NCI-H2081 (cell line): ENCODE results near the gene TRAFD1.
A peak's percentile ranks its signal among the peaks of the same experiment; 100 is the strongest.

Source experiments
- DNase-seq, 2 experiments: peaks; one replicate each; lab custom pipeline; 2025; lab: John Stamatoyannopoulos, UW

The TRAFD1 gene

DNA sequence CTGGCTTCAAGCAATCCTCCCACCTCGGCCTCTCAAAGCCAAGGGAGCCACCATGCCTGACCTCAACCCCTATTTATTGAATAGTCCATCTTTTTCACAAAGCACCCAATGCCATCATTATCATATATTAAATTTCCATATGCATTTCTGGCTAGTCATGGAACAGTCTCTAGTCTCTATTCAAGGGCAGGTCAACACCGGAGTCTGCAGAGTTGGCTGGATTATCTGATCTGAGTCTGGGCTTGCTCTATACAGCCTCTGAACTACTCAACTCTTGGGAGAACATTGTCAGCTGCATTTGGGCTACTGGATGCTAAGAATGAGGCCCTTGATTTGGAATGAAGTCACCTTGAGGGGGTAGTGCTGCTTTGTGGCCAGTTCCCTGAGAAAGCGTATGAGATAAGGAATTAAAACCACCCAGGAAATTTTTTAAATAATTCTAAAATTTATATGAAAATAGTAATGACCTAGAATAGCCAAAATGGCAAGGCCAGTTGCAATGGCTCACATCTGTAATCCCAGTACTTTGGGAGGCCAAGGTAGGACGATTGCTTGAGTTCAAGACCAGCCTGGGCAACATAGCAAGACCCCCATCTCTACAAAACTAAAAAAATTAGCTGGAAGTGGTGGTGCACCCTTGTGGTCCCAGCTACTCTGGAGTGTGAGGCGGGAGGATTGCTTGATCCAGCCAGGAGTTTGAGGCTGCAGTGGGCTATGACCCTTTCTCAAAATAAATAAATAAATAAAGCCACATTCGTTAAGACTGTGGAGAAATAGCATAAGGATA lies 9.9 kb upstream of the TRAFD1 start:
- DNase-seq: no peak

DNA sequence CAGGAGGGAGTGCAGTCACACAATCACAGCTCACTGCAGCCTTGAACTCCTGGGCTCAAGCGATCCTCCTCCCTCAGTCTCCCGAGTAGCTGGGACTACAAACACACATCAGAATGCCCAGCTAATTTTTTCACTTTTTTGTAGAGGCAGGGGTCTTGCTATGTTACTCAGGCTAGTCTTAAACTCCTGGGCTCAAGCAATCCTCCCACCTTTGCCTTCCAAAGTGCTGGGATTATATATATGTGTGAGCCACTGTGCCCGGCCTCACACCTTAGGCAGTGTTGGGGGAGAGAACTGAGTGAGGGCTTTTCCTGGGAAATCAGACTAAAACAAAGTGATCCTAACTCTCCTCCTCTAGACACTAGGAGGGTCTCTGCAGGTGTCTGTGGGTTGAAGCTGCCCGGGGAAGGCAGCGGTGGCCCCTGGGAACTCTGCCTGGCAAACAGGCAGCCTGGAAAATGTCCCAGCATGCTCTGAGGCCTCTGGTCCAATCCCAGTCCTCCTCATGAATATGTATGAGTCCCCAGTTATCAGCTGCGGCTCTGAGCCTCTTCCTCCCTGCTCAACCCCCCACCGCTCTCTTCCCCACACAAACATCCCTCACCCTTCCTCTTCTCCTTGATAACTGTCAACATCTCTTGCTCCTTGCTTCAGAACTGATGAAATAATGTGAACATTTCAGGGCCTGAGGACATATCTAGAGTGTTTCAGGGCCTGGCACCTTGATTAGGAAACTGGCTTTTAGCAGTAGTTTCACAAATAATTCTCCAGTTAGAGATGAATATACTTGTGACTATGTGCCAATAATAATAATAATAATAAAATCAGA lies 8.9 kb upstream of the TRAFD1 start:
- DNase-seq: peak; percentile 13 to 51

DNA sequence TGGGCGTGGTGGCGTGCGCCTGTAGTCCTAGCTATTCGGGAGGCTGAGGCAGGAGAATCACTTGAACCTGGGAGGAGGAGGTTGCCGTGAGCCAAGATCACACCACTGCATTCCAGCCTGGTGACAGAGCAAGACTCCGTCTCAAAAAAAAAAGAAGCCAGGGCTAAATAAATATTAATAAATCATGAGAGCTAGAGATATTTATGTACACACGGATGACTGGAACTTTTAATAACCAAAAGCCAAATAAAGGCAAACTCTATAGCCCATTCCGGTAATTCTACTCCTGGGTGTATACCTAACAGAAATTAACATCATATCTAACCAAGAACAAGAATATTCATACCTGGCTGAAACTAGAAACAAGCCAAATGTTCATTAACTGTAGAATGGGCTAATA lies 7.7 kb upstream of the TRAFD1 start:
- DNase-seq: no peak

DNA sequence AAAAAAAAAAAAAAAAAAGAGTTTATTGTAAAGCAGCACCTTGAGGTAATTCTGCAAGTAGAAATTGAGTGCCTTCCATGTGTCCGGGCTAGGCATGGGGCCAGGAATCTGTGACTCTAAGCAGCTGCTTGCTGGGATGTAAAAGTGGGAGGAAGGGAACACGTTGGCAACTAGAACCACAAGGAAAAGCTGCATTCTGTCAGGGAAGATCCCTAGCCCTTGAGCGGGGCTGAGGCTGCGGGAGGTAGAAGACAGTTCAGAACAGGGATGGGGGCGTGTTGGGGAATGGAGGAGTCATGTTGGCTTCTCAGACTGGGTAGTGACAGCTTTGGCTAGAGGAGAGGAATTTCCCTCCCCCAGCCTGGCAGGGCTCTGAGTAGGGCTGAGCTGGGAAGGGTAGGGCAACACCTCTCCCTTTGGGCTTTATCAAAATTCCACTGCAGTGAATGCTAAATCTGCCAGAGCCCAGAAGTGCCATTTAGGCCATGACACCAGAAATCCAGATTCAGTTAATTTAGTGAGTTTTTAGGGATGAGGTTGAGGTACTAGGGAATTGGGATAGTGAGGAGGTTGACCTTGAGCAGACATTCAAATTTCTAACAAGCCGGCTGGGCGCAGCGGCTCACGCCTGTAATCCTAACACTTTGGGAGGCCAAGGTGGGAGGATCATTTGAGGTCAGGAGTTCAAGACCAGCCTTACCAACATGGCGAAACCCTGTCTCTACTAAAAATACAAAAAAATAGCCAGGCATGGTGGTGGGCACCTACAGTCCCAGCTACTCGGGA lies 3.4 kb upstream of the TRAFD1 start:
- no peak for DNase-seq

DNA sequence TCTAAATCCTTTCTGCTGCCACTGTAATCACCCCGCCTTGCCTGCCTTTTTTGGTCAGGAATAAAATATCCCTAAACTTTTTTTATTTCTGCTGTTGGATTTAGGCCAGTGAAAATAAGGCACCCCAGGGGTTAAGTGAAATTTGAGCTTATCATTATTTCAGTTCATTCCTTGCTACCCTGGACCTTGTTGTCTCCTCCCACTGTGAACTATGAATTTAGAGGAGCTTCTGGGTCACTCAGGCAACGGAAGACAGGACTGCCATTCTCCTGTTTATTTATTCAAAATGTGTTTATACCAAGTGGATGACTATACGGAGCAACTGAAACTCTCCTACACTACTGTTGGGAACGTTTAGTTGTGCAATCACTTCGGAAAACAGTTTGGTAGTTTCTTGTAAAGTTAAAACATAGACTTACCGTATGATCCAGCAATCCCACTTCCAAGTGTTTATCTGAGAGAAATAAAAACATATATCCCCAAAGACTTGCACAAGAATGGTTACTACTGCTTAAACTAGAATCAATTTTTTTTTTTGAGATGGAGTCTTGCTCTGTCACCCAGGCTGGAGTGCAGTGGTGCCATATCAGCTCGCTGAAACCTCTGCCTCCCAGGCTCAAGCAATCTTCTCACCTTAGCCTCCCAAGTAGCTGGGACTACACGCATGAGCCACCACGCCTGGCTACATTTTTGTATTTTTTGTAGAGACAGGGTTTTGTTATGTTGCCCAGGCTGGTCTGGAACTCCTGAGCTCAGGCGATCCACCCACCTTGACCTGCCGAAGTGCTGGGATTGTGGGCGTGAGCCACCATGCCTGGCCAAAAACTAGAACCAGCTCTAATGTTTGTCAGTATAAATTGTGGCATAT lies 2.3 kb upstream of the TRAFD1 start:
- DNase-seq: peak in 1 of 2 experiments; percentile 23

DNA sequence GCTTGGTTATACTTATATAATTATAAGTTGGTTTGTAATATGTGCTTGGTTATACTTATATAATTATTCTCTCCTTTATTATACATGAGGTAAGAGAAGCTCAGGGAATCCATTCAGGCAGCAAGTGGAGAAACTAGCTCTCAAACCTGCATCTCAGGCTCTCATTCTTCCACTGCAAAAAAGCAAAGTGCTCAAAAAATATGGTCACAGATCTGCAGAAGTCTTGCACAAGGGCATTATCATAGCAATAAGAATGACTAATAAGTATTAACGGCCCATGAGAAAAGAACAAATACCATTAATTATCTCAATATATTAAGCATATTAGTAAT lies 476 bp upstream of the TRAFD1 start:
- DNase-seq: no peak

DNA sequence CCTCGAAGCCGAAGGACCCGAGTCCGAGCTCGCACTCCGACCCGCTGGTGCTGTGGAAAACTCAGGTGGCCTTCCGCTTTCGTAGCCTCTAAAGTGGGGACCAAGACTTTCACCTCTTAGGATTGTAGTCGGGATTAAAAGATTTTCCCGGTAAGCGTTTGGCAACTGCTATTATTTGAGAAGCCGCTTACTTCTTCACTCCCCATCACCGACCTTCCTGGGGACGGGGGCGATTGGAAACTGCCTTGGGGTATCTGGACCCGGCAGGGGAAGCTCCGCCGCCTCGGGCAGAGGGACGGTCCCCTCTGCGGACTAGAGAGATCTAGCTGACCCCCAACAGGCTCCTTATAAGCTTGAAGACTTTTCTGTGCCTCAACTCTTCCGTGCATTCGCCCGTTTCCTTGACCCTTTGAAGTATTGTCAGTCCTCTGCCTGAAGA lies 659 bp downstream of the TRAFD1 start:
- DNase-seq: no peak

DNA sequence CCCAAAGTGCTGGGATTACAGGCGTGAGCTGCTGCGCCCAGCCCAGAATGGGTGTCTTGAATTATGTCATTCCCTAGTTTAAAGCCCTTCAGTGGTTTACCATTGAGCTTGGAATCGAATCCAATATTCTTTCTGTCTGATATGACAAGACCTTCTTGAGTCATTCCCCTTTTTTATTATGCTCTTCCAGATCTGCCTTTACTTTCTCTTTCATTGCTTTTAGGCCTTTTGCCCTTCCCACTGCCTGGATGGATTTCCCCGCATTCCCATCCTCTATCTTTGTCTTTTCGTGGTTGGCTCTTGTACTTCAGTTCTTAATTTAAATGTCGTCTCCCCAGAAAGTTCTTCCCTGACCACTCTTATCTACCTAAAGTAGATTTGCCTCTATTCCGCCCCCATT lies 1.6 kb downstream of the TRAFD1 start:
- DNase-seq: no peak

DNA sequence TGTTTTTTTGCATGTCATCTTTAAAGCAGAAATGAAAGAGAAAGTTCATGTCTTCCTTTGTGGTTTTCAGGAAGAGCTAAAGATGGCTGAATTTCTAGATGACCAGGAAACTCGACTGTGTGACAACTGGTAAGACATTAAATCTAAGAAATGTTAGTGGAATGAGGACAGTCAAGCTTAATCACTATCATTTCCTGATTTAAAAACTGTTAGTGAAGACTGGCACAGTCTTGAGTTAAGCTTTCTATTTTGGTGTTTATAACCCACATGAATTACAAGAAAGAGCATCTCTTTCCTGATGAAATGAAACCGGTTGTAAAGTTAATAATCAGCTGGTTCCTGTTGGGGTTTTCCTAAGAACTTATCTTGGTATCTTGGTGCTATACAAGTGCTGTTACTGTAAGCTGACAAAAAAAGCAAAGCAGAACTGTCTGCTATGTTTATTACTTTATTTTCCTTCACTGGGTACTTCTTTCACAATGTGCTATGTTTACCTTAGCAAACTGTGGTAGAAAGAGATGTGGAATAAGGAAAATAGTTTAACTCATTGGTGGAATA lies 5.2 kb downstream of the TRAFD1 start:
- DNase-seq: no peak

DNA sequence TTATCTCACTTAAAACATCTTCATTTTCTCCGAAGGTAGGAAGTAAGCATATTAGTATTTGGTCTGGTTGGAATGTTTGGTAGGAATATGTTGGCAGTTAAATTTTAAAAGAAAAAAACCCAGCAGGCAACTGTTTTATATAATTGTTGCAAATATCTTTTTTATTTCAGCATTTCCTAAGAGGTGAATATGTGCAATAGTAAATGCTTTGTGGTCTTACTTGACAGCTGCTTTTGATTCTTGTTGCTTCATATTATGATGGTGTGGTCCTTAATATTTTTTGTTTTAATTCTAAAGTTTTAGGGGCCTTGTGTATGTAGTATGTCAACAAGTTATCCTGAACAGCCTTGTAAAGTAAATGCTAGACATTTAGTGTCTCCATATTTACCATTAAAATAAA lies 6.3 kb downstream of the TRAFD1 start:
- DNase-seq: no peak

DNA sequence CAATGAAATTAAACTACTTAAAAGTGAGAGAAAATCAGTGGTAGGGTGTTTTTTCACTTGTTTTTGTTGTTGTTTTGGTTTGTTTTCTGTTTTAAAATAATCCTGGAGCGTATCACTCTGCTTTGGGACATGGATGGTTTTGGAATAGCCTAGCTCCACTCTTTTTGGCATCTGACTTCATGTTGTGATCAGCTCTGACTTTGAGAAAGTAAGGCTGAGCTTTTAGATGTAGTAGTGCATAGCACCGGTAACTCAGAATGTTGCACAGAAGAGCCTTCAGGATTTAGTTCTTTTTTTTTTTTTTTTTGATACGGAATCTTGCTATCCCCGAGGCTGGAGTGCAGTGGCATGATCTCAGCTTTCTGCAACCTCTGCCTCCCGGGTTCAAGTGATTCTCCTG lies 8.1 kb downstream of the TRAFD1 start:
- DNase-seq: no peak

DNA sequence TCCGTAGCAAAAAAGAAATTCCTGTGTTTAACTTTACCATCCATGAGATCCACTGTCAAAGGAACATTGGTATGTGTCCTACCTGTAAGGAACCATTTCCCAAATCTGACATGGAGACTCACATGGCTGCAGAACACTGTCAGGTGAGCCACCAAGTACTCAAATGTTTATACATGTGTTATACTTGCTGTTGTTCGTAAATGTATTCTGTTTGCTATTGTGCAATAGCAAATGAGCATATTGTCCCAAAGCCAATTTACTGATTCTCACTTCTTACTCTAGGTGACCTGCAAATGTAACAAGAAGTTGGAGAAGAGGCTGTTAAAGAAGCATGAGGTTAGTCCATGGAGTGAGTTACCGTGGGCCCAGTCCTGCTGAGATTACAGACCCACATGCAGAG lies 9.4 kb downstream of the TRAFD1 start:
- no peak for DNase-seq

DNA sequence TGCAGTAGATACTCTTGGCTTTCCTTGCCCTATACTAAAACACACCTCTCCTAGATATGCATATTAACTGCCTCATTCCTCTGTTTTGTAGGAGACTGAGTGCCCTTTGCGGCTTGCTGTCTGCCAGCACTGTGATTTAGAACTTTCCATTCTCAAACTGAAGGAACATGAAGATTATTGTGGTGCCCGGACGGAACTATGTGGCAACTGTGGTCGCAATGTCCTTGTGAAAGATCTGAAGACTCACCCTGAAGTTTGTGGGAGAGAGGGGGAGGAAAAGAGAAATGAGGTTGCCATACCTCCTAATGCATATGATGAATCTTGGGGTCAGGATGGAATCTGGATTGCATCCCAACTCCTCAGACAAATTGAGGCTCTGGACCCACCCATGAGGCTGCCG lies 15.4 kb downstream of the TRAFD1 start:
- no peak for DNase-seq

DNA sequence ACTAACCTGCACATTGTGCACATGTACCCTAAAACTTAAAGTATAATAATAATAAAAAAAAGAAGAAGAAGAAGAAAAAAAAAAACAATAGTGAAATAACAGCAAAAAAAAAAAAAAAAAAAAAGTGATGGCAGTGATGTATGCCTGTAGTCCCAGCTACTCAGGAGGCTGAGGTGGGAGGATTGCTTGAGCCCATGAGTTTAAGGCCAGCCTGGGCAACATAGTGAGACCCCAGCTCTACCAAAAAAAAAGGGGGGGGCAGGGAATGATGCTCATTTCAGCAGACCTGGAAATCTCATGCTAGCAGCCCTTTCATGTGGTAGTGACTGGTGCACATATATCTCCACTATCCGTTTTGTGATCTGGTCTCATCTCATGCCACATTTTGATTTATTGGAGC lies 20.8 kb downstream of the TRAFD1 start:
- no peak for DNase-seq

DNA sequence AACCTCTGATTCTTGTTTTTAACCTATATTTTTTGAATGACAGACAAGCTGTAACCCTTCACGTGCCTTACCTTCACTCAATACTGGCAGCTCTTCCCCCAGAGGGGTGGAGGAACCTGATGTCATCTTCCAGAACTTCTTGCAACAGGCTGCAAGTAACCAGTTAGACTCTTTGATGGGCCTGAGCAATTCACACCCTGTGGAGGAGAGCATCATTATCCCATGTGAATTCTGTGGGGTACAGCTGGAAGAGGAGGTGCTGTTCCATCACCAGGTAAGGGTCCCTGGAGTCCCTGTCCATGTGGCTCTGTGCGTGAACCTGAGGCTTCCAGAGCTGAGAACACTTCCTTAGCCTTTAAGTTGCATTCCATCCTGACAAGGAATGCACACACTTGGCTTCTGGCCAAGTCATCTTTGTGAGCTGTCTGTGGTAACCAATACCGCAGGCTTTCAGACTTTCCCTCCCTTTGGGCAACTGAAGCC lies 22.7 kb downstream of the TRAFD1 start:
- no peak for DNase-seq

DNA sequence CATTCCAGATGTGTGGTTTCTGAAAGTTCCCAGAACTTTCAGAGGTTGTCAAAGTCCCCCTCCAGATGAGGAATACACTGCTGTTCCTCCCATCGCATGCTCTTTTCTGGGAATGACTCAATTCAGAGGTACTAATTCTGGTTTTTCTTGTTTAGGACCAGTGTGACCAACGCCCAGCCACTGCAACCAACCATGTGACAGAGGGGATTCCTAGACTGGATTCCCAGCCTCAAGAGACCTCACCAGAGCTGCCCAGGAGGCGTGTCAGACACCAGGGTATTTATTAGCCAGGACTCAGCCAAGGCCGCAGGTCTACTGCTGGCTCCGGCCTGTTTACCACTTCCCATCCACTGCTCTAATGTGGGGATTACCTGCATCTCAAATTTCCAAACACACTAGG lies 24.2 kb downstream of the TRAFD1 start:
- no peak for DNase-seq

DNA sequence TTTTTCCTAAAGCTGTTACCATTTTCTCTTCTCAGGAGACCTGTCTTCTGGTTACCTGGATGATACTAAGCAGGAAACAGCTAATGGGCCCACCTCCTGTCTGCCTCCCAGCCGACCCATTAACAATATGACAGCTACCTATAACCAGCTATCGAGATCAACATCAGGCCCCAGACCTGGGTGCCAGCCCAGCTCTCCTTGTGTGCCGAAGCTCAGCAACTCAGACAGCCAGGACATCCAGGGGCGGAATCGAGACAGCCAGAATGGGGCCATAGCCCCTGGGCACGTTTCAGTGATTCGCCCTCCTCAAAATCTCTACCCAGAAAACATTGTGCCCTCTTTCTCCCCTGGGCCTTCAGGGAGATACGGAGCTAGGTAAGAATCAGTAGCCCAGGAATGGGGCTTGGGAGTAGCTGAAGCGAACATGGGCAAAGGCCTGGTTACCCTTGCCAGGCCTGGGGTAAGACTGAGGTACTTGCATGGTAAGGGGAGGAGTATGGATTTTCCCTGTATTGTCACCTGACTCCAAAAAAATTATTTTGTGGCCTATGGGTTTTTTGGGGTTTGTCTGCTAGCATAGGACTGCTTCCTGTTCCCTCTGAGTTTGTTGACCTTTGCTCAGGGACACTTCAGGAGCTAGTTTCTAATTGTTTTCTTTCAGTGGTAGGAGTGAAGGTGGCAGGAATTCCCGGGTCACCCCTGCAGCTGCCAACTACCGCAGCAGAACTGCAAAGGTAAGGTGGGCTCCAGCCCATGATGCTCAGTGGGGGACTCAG lies 26.6 kb downstream of the TRAFD1 start:
- DNase-seq: no peak

DNA sequence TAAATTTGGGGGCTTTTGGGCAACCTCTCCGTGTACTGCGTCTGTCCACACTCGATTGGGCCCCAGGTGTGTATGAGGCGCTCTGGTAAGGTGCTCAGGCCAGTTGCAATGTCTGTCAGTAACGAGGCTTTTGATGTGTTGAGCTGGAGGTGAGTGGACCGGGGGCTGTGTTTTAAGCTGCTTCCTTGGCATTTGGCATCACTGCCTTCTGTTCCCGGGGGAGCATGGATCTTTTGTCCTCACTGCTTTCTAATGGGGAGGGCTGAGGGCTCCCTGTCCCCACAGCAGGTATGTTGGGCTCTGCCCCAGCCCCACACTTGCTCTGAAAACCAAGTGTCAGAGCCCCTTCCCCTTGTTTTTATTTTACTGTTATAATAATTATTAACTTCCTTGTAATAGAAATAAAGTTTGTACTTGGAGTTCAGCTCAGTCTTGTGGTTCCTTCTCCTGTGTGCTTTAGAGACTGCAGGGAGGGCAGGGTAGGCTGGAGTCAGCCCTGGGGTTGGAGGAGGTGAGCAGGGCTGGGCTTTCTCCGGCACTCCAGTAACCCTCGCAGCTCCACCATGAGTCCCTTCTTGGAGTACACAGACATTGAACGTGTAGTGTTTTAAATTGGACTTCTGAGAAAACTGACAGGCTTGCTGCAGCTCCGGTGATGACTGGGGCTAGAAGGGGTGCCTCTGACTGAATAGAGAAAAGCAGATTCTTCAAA lies 28.0 kb downstream of the TRAFD1 start:
- no peak for DNase-seq

DNA sequence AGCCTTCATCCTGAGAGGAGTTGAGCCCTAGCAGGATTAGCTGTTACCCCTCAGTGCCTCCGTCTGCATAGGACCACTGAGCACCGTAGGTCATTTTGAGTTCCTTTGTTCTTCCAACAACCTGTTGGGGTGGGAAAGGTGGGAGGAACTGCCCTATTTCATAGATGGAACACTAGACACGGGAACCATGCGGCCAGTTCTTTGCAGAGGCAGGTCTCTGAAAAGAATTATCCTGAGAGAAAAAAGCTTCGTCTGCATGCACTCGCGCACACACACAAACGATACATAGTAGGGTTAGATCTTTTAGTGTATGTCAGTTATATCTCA lies 28.5 kb downstream of the TRAFD1 start:
- no peak for DNase-seq
